Stimulated activated CD4-positive, alpha-beta T cell treated with anti-CD3 and anti-CD28 coated beads, Interleukin-4, amount 100 ng/mL, for 1 hour (primary cell): Measurements from ENCODE around the gene IPO7.

Source experiments
- DNase-seq: peaks from one replicate; pipeline ENCODE4 v3.0.0-alpha.2; 2020

The IPO7 gene

DNA sequence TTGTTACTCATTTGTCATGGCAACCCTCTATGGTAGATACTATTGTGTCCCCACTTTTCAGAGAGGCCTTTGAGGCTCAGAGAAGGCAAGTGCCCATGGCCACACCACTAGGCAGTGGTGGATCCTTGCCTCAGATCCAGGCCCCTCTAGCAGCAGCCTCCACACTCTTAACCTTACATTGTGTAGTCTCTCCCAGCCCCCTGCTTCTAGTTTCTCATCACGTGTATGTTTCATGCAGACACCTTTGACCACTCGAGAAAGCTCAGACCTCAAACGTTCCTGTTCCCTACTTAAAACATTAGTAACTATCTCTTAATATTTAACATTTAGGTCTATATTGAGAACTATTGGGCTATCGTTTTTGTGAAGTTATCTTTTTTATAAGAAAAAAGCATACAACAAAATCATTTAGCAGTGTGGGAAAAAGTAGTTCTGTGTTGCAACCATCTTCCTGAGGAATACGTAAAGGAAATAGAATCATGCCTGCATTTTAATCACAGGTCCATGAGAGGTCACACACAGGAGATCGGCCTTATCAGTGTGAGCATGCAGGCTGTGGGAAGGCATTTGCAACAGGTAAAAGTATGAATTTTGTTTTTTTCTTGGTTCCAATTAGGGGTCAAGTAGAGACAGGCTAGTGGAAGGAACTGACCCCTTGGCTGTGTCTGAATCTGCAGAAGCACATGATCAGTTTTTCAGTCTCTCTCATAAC, 111.5 kb downstream of the IPO7 start:
- DNase-seq, result no peak
